ENCODE data around the gene PCNX2.
A peak's percentile ranks its signal among the peaks of the same experiment; 100 is the strongest.
"Not testable (repeated sequence)": the region's sequence is repeated elsewhere in the genome, so short reads cannot be mapped to it uniquely, and the experiment has no call there.

Gene PCNX2

GRCh38 chr1:233113009-233113879 is 182.3 kb downstream of the PCNX2 start:
- peak overlapping the region; percentile 99 for H3K27ac ChIP-seq
- no peaks in the 10 kb centered on the region for H3K36me3 ChIP-seq (replicated peaks)
- in situ Hi-C loops (cut with HindIII; ENCODE audit: low pct_ligation_motif_present, low sequenced_read_pairs) = no loop called here
- H3K4me3 ChIP-seq (ENCODE audit: low read depth, low read length) = peak overlapping the region; percentile 18
- no peaks in the 10 kb centered on the region for H3K27me3 ChIP-seq (replicated peaks)
- DNase-seq = peak; percentile 99
- TF ChIP-seq CTCF (IDR thresholded peaks at IDR 0.05; ENCODE audit: low read depth, low read length, missing control alignments) = no peak

- Histone ChIP-seq H3K4me3 (ENCODE audit: low read depth, low read length) (no peak overlapping the region), H3K27me3 (replicated peaks) (no peaks in the 10 kb centered on the region), H3K36me3 (replicated peaks) (no peaks in the 10 kb centered on the region), H3K27ac (peak overlapping the region; percentile 99)
- no peak for DNase-seq
- TF ChIP-seq CTCF (IDR thresholded peaks at IDR 0.05; ENCODE audit: low read depth, low read length, missing control alignments) = no peak
- in situ Hi-C loops (cut with HindIII; ENCODE audit: low pct_ligation_motif_present, low sequenced_read_pairs) = no loop called here
These were observed 183.1 kb downstream of the PCNX2 start for GRCh38 chr1:233112186-233113008.

- TF ChIP-seq CTCF (IDR thresholded peaks at IDR 0.05; ENCODE audit: low read depth, low read length, missing control alignments) = no peak
- no peak overlapping the region for H3K27ac ChIP-seq
These were observed 183.8 kb downstream of the PCNX2 start for GRCh38 chr1:233111731-233112130.

GRCh38 chr1:233109096-233109495 is 186.4 kb downstream of the PCNX2 start:
- H3K27ac ChIP-seq = no peak overlapping the region

More at GRCh38 chr1:233111731-233112130, 183.8 kb downstream of the PCNX2 start:
- Histone ChIP-seq H3K36me3 (replicated peaks) (no peaks in the 10 kb centered on the region), H3K27me3 (replicated peaks) (no peaks in the 10 kb centered on the region), H3K4me3 (ENCODE audit: low read depth, low read length) (no peak overlapping the region)
- in situ Hi-C loops (cut with HindIII; ENCODE audit: low pct_ligation_motif_present, low sequenced_read_pairs) = no loop called here
- no peak for DNase-seq

GRCh38 chr1:233107716-233108130 is 187.8 kb downstream of the PCNX2 start:
- H3K4me3 ChIP-seq (ENCODE audit: low read depth, low read length); H3K27me3 ChIP-seq (replicated peaks); H3K27ac ChIP-seq; DNase-seq; in situ Hi-C loops (cut with HindIII; ENCODE audit: low pct_ligation_motif_present, low sequenced_read_pairs); H3K36me3 ChIP-seq (replicated peaks): not testable (repeated sequence)

More at GRCh38 chr1:233109096-233109495, 186.4 kb downstream of the PCNX2 start:
- Histone ChIP-seq H3K27me3 (replicated peaks) (no peaks in the 10 kb centered on the region), H3K36me3 (replicated peaks) (no peaks in the 10 kb centered on the region), H3K4me3 (ENCODE audit: low read depth, low read length) (no peak overlapping the region)
- in situ Hi-C loops (cut with HindIII; ENCODE audit: low pct_ligation_motif_present, low sequenced_read_pairs) = no loop called here
- no peak for TF ChIP-seq CTCF (IDR thresholded peaks at IDR 0.05; ENCODE audit: low read depth, low read length, missing control alignments)
- DNase-seq = no peak

GRCh38 chr1:233107130-233107660 is 188.3 kb downstream of the PCNX2 start:
- H3K4me3 ChIP-seq (ENCODE audit: low read depth, low read length) = no peak overlapping the region
- no peak for TF ChIP-seq CTCF (IDR thresholded peaks at IDR 0.05; ENCODE audit: low read depth, low read length, missing control alignments)

More at GRCh38 chr1:233107130-233107660, 188.3 kb downstream of the PCNX2 start:
- no peak overlapping the region for H3K27ac ChIP-seq
- H3K27me3 ChIP-seq (replicated peaks) = no peaks in the 10 kb centered on the region
- in situ Hi-C loops (cut with HindIII; ENCODE audit: low pct_ligation_motif_present, low sequenced_read_pairs) = no loop called here
- DNase-seq = no peak
- H3K36me3 ChIP-seq (replicated peaks) = no peaks in the 10 kb centered on the region
